Mesendoderm (in vitro differentiated cells): ENCODE results near the gene CHRD.

Source experiments
- DNase-seq: peaks from one replicate; pipeline ENCODE4 v3.0.0; 2013
- H2AK5ac ChIP-seq: 2 replicates; pipeline ENCODE4 v1.6.1; 2013; ENCODE audit warnings: low read length, inconsistent platforms
- H2BK120ac ChIP-seq: 2 replicates; pipeline ENCODE4 v1.6.1; 2013; ENCODE audit warnings: low read depth, mild to moderate bottlenecking, low read length, moderate library complexity, mixed read lengths
- H2BK15ac ChIP-seq: replicated peaks from 2 replicates; pipeline ENCODE4 v1.6.1; 2013; ENCODE audit warnings: low read depth, mild to moderate bottlenecking, moderate library complexity
- H2BK5ac ChIP-seq: 2 replicates; pipeline ENCODE4 v1.6.1; 2013; ENCODE audit warnings: low read length, inconsistent platforms
- H3K18ac ChIP-seq: 2 replicates; pipeline ENCODE4 v1.6.1; 2013; ENCODE audit warnings: mild to moderate bottlenecking, low read length, mixed read lengths
- H3K23ac ChIP-seq: one replicate; pipeline ENCODE4 v1.6.1; 2013; ENCODE audit warnings: low read length
- H3K27ac ChIP-seq: 2 replicates; pipeline ENCODE4 v1.5.1; 2013; ENCODE audit warnings: low read depth, mild to moderate bottlenecking, inconsistent platforms, low read length, moderate library complexity
- H3K27me3 ChIP-seq: 2 replicates; pipeline ENCODE4 v1.6.1; 2013; ENCODE audit warnings: low read length, control low read depth, mild to moderate bottlenecking, inconsistent platforms; ENCODE audit not compliant: insufficient read depth, poor library complexity
- H3K36me3 ChIP-seq: 2 replicates; pipeline ENCODE4 v1.6.1; 2013; ENCODE audit warnings: low read length, inconsistent platforms; ENCODE audit not compliant: control insufficient read depth, insufficient read depth
- H3K4ac ChIP-seq: one replicate; pipeline ENCODE4 v1.6.1; 2013; ENCODE audit warnings: low read depth, mild to moderate bottlenecking, low read length, moderate library complexity
- H3K4me1 ChIP-seq: 2 replicates; pipeline ENCODE4 v1.6.1; 2013; ENCODE audit warnings: low read depth, low read length, inconsistent platforms; ENCODE audit not compliant: control insufficient read depth
- H3K4me2 ChIP-seq: 2 replicates; pipeline ENCODE4 v1.6.1; 2013; ENCODE audit warnings: low read length
- H3K4me3 ChIP-seq: 2 replicates; pipeline ENCODE4 v1.5.1; 2013; ENCODE audit warnings: mild to moderate bottlenecking, low read length
- H3K56ac ChIP-seq: one replicate; pipeline ENCODE4 v1.6.1; 2013; ENCODE audit warnings: low read length
- H3K79me1 ChIP-seq: 2 replicates; pipeline ENCODE4 v1.6.1; 2013; ENCODE audit warnings: low read length, inconsistent platforms
- H3K79me2 ChIP-seq: 2 replicates; pipeline ENCODE4 v1.6.1; 2013; ENCODE audit warnings: mild to moderate bottlenecking, low read length; ENCODE audit not compliant: control insufficient read depth, insufficient read depth
- H3K9ac ChIP-seq: 2 replicates; pipeline ENCODE4 v1.6.1; 2013; ENCODE audit warnings: low read length, inconsistent platforms
- H4K5ac ChIP-seq: one replicate; pipeline ENCODE4 v1.6.1; 2013; ENCODE audit warnings: low read length
- H4K8ac ChIP-seq: one replicate; pipeline ENCODE4 v1.6.1; 2013; ENCODE audit warnings: low read depth, mild to moderate bottlenecking, control low read depth, low read length, moderate library complexity
- WGBS: extraction: QIAGEN DNeasy Blood & Tissue Kit; methylation state at CpG from one replicate; pipeline ENCODE4 v1.1.7; 2013; ENCODE audit warnings: low lambda C conversion rate, missing lambda C conversion rate; ENCODE audit not compliant: insufficient coverage; ENCODE audit errors: extremely low coverage; 5-methylcytosine and 5-hydroxymethylcytosine counted together

Gene CHRD

GRCh38 chr3:184417619-184418327 lies 37.9 kb downstream of the CHRD start:
- Histone ChIP-seq H4K5ac (no peak overlapping the region), H3K23ac (no peak overlapping the region), H3K9ac (no peak overlapping the region), H3K4me3 (no peak overlapping the region), H3K79me1 (no peaks in the 10 kb centered on the region), H2BK5ac (no peak overlapping the region), H3K27ac (no peak overlapping the region), H4K8ac (no peak overlapping the region), H3K4me2 (no peak overlapping the region), H2BK120ac (no peak overlapping the region), H3K4ac (no peak overlapping the region), H3K79me2 (no peaks in the 10 kb centered on the region), H2BK15ac (no peak overlapping the region), H3K56ac (no peak overlapping the region), H2AK5ac (no peak overlapping the region), H3K4me1 (no peaks in the 10 kb centered on the region), H3K36me3 (no peaks in the 10 kb centered on the region), H3K18ac (no peak overlapping the region), H3K27me3 (no peaks in the 10 kb centered on the region)
- no CpG with 5 or more reads among the region's 14 CpGs for WGBS
- peak; percentile 67 for DNase-seq

GRCh38 chr3:184419171-184419570 lies 39.3 kb downstream of the CHRD start:
- H4K8ac ChIP-seq = no peak overlapping the region
- no peaks in the 10 kb centered on the region for H3K36me3 ChIP-seq
- H3K4me3 ChIP-seq = no peak overlapping the region
- H3K79me1 ChIP-seq = no peaks in the 10 kb centered on the region
- H3K9ac ChIP-seq = no peak overlapping the region
- H2BK15ac ChIP-seq = no peak overlapping the region
- no CpG with 5 or more reads among the region's 5 CpGs for WGBS
- no peak overlapping the region for H4K5ac ChIP-seq
- no peak overlapping the region for H2BK5ac ChIP-seq
- H3K4me1 ChIP-seq = no peaks in the 10 kb centered on the region
- no peaks in the 10 kb centered on the region for H3K79me2 ChIP-seq
- no peak overlapping the region for H3K27ac ChIP-seq
- H3K23ac ChIP-seq = no peak overlapping the region
- peak; percentile 7 for DNase-seq
- no peak overlapping the region for H3K56ac ChIP-seq
- H2BK120ac ChIP-seq = no peak overlapping the region
- H3K4me2 ChIP-seq = no peak overlapping the region
- H3K27me3 ChIP-seq = no peaks in the 10 kb centered on the region
- H3K18ac ChIP-seq = no peak overlapping the region
- H3K4ac ChIP-seq = no peak overlapping the region
- H2AK5ac ChIP-seq = no peak overlapping the region

- Histone ChIP-seq H3K27me3 (no peaks in the 10 kb centered on the region), H4K8ac (no peak overlapping the region), H3K4me3 (no peak overlapping the region), H2BK120ac (no peak overlapping the region), H3K36me3 (no peaks in the 10 kb centered on the region), H3K18ac (no peak overlapping the region), H3K4me1 (no peaks in the 10 kb centered on the region), H2AK5ac (no peak overlapping the region), H2BK15ac (no peak overlapping the region), H2BK5ac (no peak overlapping the region), H3K27ac (no peak overlapping the region), H3K9ac (no peak overlapping the region), H3K23ac (no peak overlapping the region), H3K56ac (no peak overlapping the region), H3K79me2 (no peaks in the 10 kb centered on the region), H3K4ac (no peak overlapping the region), H3K79me1 (no peaks in the 10 kb centered on the region), H3K4me2 (no peak overlapping the region), H4K5ac (no peak overlapping the region)
- WGBS = no CpG with 5 or more reads among the region's 3 CpGs
- DNase-seq = peak; percentile 5
These were observed 43.7 kb downstream of the CHRD start for GRCh38 chr3:184423561-184423960.

GRCh38 chr3:184426691-184427141 lies 46.9 kb downstream of the CHRD start:
- Histone ChIP-seq H3K4me2 (no peak overlapping the region), H2BK15ac (no peak overlapping the region), H3K18ac (no peak overlapping the region), H2AK5ac (no peak overlapping the region), H3K9ac (no peak overlapping the region), H3K27ac (no peak overlapping the region), H3K36me3 (no peaks in the 10 kb centered on the region), H3K23ac (no peak overlapping the region), H3K4me1 (no peaks in the 10 kb centered on the region), H3K56ac (no peak overlapping the region), H3K27me3 (no peaks in the 10 kb centered on the region), H4K5ac (no peak overlapping the region), H2BK5ac (no peak overlapping the region), H3K79me1 (no peaks in the 10 kb centered on the region), H3K4me3 (no peak overlapping the region), H3K4ac (no peak overlapping the region), H2BK120ac (no peak overlapping the region), H3K79me2 (no peaks in the 10 kb centered on the region), H4K8ac (no peak overlapping the region)
- no peak for DNase-seq
- no CpG with 5 or more reads among the region's 12 CpGs for WGBS

GRCh38 chr3:184428561-184429175 lies 48.8 kb downstream of the CHRD start:
- Histone ChIP-seq H3K18ac (no peak overlapping the region), H2AK5ac (no peak overlapping the region), H3K79me1 (no peaks in the 10 kb centered on the region), H3K9ac (no peak overlapping the region), H2BK120ac (no peak overlapping the region), H4K8ac (no peak overlapping the region), H4K5ac (no peak overlapping the region), H2BK5ac (no peak overlapping the region), H3K4me1 (no peaks in the 10 kb centered on the region), H3K56ac (no peak overlapping the region), H2BK15ac (no peak overlapping the region), H3K36me3 (no peaks in the 10 kb centered on the region), H3K27me3 (no peaks in the 10 kb centered on the region), H3K4me3 (no peak overlapping the region), H3K4me2 (no peak overlapping the region), H3K23ac (no peak overlapping the region), H3K27ac (no peak overlapping the region), H3K4ac (no peak overlapping the region), H3K79me2 (no peaks in the 10 kb centered on the region)
- no peak for DNase-seq
- no CpG with 5 or more reads among the region's 6 CpGs for WGBS
